ENCODE measurements around the gene IL23A.

The IL23A gene

DNA sequence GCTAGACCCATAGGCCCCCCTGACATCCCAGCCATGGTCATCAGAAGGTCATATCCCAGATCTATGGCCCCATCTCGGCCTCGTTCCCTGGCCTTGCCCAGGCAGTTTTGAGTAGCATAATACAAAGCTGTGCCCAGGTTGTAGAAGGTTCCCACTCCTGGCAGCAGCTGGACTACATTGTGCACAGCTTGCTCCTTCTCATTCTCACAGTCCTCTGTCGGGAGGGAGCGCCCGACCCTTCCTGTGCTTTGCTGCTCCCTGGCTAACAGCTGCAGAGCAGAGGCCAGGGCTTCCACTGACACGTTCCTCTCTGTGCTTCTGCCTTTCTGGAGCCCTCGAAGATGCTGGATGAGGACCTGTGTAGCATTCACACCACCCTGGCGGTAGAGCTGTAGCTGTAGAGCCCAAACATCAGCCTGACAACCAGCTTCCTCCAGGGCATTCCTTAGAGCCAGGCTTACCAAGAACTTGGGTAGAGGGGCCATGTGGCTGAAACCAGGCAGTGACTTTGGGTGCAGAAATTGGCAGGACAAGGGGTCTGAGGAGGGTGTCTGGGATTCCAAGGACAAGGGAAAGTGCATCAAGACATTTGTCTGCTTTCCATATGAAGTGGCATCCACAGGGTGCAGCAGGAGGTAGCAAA lies 22.9 kb downstream of the IL23A start:
- no peak for DNase-seq (ENCODE audit: low read depth)

DNA sequence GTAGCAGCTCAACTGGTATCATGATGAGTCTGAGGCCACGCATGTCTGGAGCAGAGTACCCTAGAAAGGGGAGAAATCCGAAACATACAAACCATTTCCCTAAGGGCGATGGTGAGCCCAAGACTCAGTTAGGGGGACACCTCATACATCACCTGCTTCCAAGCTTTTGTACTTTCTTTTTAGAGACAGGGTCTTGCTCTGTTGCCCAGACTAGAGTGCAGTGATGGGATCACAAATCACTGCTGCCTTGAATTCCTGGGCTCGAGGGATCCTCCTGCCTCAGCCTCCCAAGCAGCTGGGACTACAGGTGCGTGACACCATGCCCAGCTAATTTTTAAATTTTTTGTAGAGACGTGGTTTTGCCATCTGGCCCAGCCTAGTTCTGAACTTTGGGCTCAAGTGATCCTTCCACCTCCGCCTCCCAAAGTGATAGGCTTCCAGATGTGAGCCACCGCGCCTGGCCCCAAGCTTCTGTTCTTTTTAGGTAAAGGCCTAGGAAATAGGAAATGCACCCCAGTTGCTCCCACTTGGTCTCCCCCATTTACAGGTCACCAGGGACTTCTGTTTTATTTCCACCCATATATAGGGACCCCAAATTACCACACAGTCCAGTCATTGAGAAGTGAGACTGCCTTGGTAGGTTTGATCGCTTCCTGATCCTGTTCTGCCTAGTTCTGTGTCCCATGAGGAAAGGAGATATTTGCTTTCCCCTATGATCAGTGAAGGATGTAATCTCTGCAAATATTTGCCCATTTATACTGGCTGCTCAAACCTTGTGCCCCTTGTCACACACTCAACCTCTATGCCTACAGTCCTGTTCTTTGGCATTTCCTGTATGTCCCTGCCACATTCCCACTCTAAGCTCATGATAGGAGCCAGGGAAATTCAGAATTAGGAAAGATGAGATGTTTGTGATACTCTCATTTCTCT lies 23.7 kb downstream of the IL23A start, which contains the start of gene APOF:
APOF (minus strand) TSS at position 728 of the 930 bp plus-strand sequence; CDS start at position 616, 112 bp downstream.
- no peak for DNase-seq (ENCODE audit: low read depth)

DNA sequence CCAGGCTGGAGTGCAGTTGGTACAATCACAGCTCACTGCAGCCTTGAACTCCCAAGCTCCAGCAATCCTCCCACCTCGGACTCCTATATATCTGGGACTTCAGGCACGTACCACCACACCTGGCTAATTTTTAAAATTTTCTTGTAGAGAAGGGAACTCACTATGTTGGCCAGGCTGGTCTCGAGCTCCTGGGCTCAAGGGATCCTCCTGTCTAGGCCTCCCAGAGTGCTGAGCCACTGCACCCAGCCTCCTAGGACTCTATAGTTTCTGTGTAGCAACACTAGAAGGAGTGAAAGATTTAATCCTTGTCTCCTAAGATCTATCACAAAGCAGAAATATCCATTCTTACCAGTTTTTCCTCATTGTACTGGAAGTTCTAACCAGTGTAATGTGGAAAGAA lies 28.3 kb downstream of the IL23A start:
- DNase-seq (ENCODE audit: low read depth): no peak

DNA sequence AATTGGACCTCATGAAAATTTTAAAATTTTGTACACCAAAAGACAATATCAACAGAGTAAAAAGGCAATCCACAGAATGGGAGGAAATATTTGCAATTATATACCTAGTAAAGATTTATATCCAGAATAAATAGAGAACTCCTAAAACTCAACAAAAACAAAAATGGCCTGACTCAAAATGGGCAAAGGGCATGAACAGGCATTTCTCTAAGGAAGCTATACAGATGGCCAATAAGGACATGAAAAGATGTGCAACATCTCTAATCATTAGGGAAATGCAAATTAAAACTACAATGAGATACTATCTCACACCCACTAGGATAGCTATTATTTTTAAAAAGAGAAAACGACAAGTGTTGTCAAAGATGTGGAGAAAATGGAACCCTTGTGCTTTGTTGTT lies 34.8 kb downstream of the IL23A start:
- DNase-seq (ENCODE audit: low read depth): no peak

DNA sequence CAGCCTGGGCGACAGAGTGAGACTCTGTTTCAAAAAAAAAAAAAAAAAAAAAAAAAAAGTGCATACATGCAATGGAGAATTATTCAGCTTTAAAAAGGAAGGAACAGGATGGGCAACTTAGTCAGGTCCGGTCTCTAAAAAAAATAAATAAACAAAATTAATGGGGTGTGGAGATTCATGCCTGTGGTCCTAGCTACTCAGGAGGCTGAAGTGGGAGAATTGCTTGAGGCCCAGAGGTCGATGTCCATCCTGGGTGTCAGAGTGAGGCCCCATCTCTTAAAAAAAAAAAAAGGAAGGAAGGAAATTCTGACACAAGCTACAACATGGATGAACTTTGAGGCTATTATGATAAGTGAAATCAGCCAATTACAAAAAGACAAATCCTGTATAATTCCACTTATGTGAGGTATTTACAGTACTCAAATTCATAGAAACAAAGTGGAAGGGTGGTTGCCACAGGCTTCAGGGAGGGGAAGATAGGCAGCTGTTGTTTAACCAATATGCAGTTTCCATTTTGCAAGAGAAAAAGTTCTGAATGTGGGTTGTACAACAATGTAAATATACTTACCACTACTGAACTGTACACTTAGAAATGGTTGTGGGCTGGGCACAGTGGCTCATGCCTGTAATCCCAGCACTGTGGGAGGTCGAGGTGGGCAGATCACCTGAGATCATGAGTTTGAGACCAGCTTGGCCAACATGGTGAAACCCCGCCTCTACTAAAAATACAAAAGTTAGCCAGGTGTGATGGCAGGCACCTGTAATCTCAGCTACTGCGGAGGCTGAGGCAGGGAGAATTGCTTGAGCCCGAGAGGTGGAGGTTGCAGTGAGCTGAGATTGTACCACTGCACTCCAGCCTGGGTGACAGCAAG lies 36.3 kb downstream of the IL23A start:
- peak; percentile 23 for DNase-seq (ENCODE audit: low read depth)

DNA sequence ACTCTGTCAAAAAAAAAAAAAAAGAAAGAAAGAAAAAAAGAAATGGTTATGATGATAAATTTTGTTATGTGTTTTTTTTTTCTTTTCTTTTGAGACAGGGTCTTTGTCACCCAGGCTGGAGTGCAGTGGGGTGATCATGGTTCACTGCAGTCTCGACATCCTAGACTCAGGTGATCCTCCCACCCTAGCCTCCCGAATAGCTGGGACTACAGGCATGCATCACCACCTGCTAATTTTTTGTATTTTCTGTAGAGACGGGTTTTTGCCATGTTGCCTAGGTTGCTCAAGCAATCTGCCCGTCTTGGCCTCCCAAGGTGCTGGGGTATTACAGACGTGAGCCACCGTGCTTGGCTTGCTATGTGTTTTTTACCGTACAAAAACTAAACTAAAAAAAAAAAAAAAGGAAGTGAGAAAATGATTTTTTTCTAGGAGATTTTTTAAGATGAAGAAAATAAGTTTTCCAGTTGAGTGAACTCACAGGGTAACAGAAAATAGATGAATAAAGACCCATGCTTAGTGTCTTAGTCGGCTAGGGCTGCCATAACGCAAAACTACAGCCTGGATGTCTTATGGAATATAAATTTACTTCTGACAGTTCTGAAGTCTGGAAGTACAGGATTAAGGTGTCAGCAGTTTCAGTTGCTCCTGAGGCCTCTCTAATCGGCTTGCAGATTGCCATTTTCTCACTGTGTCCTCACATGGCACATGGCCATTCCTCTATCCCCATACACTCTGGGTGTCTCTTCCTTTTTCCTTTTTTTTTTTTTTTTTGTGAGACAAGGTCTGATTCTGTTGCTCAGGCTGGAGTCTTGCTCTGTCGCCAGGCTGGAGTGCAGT lies 37.1 kb downstream of the IL23A start:
- no peak for DNase-seq (ENCODE audit: low read depth)

DNA sequence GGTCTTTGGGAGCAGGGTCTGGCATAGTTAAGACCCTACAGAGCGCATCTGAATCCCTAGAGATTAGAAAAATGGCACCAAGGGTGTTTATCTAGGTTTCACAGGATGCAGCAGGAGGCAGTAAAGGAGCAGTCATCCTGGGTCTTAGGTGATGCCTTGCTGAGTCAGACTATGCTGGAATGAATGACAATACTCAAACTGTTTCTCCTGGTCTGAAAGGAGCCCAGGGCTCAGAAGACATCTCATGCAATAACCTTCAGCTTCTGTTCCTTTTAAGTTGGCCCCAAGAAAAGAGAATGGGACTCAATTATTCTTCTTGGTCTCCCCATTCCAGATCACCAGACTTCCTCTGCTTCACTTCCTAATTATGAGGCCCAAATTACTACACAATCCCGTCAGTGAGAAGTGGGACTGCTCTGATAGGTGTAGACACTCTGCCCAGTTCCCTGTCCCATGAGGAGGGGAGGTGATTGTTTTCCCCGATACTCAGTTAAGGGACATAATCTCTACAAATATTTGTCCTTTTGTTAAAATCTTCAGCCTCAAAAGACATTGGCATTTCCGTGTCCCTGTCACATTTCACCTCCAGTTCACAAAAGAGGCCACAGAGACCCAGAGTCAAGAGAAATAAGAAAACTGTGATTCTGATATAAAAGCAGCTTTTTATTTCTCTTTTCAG lies 38.8 kb downstream of the IL23A start:
- DNase-seq (ENCODE audit: low read depth): peak; percentile 71

DNA sequence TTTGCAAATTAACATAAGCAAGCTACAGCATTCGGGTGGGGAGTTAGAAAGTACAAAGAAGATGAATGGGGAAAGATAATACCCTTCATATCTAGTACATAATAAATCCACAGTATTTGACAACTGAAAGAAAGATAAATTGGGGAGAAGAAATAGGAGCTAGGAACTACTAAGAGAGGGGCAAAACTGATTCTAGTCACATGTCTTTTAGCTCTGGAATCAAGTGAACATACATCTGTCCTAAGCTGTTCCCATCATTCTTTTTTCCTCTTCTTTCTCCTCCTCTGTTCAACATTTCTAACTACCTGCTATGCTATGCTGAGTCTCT lies 39.3 kb downstream of the IL23A start:
- DNase-seq (ENCODE audit: low read depth): no peak

DNA sequence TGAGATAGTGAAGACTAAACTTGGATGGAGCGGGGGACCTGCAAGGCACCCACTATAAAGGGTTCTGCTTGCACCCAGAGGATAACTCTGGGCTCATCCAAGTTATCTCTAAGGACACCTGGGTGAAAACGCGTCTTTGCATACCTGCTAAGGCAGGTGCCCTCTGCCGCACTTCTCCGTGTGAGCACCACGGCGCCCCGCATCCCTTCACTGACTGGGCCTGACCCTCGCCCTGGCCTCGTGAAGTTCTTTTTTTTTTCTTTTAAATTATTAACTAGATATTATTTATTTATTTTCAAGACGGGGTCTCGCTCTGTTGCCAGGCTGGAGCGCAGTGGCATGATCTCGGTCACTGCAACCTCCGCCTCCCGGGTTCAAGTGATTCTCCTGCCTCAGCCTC lies 43.9 kb downstream of the IL23A start:
- no peak for DNase-seq (ENCODE audit: low read depth)

DNA sequence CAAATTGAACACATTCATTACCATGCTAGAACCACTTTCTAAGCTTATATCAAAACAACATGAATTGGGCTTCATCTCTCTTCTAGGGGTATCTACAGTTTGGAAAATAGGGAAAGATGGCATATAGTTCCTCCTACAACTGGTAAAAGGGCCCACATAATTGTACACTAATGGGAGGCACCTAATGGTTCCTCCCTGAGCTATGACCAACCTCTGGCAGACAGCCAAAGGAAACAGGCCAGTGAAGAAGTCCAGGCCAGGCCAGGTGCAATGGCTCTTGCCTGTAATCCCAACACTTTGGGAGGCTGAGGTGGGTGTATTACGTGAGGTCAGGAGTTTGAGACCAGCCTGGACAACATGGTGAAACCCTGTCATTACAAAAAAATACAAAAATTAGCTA lies 47.2 kb downstream of the IL23A start:
- DNase-seq (ENCODE audit: low read depth): peak; percentile 22

DNA sequence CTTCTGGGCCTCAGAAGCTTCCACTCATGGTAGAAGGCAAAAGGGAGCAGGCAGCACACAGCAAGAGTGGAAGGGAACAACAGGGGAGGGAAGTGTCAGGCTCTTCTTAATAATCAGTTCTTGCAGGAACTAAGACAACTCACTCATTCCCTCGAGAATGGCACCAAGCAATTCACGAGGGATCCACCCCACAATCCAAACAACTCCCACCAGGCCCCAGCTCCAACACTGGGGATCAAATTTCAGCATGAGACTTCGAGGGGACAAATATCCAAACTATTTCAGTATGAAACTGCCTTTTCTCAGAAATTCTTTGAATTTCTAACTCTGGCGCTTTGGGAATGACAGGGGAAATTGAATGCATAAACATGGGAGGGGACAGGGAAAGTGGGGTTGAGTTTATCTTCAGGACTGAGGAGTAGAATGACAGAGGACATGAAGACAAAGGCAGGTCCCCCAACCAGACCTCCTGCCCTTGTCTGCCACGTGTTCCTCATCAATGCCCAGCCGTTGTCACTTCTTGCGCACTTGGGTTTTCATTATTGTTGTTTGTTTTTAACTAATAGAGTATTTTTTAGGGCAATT lies 48.6 kb downstream of the IL23A start:
- DNase-seq (ENCODE audit: low read depth): no peak

DNA sequence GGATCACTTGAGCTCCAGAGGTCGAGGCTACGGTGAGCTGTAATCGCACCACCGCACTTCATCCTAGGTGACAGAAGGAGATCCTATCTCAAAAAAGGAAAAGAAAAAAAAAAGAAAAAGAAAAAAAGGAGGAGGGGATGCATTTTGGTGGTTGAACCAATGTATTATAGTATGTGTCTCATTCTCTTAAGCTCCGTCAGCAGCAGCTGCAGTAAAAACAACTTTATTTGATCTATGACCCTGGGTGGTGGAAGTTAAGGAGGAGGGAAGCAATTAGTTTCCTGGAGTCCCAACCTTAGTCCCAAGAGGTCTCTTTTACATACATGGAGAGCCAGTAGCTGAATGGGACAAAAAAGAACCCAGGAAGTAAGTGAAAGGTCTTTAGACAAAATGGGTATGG lies 50.7 kb downstream of the IL23A start:
- no peak for DNase-seq (ENCODE audit: low read depth)
